HS-27A (cell line): ENCODE results near the gene P4HB.
A peak's percentile ranks its signal among the peaks of the same experiment; 100 is the strongest.
"Not testable (repeated sequence)": the region's sequence is repeated elsewhere in the genome, so short reads cannot be mapped to it uniquely, and the experiment has no call there.

Experiments used
- DNase-seq: peaks from one replicate; pipeline ENCODE4 v3.0.0-alpha.2; 2012; ENCODE audit warnings: low read depth, missing footprints

P4HB gene

DNA sequence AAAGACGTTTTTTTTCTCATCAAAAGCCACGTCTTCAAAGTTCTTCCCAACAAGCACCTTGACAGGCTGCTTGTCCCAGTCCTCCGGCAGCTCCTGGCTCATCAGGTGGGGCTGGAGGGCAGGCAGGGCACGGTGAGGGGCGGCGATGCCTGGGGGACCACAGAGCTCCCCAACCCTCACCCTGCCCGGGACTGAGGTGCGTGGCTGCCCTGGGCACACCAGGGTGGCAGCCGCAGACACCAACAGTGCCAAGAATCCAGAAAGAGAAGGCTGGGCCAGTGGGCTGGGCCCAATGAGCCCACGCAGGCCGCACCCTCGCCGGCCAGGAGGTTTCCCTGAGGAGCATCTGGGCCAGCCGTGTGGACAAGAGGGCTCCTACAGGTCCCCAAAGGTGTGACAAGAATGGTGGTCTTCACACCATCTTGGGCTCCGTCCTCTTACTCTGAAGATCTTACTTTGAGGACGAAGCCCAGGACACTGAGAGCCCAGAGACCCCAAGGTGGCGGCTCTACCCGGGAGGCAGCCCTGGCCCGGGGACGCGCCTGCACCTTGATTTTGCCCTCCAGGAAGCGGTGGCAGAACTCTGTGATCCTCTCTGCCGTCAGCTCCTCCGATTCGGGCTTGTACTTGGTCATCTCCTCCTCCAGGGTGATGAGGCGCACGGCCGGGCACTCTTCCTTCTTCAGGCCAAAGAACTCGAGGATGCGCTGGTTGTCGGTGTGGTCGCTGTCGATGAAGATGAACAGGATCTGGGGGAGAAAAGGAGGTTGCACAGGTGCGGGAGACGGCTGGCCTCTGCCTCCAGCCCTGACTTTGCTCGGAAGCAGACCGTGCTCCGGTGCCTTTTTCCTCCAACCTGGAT is 14.2 kb downstream of the P4HB start:
- no peak for DNase-seq

DNA sequence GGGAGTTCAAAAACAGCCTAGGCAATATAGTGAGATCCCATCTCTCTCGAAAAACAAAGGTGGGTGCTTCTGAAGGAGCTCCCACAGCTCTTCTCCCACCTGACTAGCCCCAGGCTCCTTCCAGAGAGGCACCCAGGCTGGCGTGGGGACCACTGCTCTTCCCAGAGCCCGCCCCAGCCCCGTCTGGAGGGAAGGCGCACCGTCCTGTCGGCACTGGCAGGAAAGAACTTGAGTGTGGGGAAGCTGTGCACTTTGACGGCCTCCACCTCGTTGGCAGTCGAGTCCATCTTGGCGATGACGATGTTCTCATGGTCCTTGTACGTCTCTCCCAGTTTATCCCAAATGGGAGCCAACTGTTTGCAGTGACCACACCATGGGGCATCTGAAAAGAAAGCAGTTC is 15.0 kb downstream of the P4HB start:
- no peak for DNase-seq

DNA sequence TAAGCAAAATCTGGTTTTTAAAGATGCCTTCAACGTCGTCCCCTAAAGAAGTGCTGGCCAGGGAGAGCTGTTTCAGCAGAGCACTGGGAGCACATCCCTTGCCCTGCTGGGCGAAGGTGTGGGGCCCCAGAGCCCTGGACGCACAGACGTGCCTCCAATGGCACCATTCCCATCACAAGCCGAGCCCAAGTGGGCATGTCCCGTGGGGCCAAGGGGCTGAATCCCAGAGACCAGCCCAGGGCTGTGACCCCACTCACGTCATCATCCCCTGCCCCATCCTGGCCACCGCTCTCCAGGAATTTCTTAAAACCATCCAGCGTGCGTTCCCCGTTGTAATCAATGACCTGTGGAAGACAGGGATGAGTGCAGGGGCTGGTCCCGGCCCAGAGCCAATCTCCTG is 15.4 kb downstream of the P4HB start:
- no peak for DNase-seq

DNA sequence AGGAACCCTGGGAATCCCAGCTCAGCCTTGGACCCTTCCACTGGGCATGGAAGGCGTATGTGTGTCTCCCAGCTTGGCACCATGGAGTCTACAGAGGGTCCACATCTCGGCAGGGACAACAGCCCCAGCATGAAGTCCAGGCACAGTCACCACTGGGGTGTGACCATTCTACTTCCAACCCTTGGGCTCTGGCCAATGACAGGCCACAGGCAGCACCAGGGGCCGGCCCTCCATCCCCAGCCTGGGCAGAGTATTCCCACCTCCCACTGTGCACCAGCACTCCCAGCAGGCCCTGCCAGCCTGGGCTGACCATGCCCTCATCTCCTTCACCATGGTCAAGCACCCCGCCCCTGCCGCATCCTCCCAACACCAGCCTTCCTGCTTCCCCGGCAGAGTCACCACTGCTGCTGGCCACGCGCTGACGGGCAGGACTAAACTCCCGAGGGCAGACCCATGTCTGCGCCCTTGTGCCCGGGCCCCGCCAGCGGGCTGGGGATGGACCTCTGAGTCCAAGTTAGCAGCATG is 15.9 kb downstream of the P4HB start:
- DNase-seq: no peak

DNA sequence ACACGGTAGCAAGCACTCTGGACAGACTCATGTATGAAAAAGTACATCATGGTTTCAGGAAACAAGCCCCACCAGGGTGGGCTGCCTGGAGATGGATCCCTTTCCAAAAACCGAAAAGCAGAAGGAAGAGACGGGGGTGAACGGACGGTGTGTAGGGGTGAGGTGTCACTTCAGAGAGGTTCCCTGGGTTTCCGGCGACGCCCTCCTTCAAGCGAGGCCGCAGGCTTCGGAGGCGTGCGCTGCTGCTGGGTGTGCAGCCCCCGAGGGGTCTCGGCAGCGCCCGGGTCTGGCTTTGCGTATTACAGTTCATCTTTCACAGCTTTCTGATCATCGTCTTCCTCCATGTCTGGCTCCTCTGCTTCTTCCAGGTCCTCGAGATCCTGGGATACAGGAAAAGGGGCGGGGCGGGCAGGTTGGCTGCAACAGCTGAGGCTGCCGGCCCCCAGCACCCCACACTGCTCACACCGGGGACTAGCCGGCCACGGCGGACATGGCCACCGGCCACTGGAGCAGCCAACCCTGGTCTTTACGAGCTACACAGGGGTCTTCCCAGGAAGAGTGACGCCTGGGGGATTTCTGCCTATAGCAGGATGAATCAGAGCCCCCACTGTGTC is 16.5 kb downstream of the P4HB start:
- no peak for DNase-seq

DNA sequence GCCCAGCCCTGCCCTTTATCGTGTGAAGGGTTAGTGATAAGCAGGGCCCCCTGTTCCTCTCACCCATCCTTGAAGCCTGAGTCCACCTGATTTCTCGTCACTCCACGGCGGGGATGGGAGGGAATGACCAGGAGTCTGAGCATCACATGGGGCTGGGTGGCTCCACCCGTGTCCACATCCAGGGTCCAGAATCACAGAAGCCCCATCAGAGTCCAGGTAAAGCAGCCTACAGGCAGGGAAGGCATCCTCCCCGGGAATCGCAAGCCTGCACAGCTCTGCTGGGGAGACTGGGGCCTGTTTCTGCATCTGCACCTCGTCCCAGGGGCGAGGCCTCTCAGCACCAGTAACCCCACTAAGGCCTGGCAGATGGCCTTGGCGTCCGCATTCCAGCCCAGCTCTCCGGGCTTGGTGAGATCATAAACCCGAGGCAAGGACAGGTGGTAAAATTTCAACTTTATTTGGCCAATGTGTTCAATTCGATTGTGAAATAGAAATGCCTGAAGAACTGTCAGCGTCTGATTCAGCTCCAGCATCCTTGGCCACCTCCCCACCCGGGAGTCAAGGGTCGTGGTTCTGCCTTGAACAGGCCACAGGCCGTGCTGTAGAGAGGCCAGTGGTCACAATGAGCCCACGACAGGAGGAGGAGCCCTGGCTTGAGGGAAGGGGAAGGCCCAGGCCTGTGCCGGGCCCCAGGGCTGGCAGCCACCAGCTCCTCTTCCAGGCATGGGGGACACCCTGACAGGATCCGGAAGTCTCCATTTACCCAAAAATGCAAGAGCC is 17.4 kb downstream of the P4HB start:
- DNase-seq: no peak

DNA sequence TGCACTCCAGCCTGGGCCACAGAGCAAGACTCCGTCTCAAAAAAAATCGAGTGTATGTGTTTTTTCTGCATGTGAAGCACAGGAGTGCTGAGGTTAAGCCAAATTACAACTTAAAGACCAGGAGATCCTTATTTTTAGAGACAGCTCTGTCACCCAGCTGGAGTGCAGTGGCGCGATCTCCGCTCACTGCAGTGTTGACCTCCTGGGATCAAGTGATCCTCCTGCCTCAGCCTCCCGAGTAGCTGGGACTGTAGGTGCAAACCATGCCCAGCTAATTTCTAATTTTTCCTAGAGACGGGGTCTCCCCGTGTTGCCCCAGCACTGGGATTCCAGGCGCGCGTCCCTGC is 18.0 kb downstream of the P4HB start:
- no peak for DNase-seq

DNA sequence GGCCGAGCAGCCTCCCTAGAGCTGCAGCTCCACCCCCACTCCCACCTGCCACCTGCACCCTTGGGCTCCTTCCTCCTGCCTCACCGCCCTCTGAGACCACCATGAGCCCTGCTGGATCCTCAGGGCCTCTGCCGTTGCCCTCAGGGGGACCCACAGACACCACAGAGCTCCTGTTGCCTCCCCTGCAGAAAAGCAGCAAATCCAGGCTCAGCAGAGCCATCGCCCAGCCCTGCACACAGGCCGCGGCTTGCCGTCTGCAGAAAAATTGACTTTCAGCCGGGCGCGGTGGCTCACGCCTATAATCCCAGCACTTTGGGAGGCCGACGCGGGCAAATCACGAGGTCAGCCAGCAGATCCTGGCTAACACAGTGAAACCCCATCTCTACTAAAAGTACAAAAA is 18.5 kb downstream of the P4HB start:
- no peak for DNase-seq

DNA sequence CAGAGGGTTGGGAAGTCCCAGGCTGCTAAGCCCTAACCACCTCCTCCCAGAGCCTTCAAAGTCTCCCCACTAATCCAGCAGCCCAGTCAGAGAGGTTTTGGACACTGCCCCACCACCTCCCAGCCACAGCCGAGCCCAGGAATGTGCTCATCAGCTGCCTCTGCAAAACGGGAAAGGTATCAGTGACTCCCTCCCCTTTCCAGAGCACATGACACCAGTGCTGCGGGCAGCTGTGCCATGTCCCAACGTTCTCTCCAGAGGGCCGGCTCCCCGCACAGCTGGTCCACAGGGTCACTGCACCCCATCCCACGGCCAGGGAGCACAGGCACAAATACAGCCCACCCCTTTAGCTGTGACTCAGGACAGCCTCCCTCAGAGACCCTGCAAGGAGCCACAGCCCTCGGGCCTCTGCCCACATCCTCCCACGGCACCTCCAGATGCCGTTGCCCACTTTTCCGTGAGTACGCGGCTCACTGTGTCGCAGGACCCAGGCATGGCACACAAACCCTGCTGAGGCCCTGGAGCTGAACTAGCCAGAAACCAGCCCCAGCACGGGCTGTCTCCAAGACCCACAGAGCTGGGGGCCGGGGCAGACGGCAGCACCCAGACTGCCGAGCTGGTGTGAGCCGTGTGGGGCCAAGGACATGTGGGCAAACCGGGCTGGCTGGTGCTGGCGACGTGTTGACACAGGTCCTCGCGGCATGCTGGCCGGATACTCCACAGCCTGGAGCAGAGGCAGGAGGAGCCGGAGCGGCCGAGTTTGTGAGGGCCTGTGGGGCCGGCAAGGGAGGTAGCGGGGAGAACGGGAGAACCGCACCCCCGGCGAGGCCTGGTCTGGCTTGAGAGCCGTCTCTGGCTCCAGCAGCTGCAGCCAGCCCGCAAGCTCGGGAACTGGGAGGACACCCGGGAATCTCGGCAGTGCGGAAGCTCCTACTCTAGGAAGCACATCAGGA is 19.2 kb downstream of the P4HB start:
- no peak for DNase-seq

DNA sequence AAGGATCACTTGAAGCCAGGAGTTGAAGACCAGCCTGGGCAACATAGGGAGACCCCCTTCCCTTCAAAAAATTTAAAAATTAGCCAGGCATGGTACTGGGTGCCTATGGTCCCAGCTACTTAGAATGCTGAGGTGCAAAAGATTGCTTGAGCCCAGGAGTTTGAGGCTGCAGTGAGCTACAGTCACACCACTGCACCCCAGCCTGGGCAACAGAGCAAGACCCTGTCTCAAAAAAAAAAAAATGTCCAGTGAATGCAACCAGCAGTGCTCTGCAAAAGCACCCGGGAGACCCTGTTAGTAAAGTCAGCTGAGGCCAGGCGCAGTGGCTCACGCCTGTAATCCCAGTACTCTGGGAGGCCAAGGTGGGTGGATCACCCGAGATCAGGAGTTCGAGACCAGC is 20.3 kb downstream of the P4HB start:
- DNase-seq: not testable (repeated sequence)

DNA sequence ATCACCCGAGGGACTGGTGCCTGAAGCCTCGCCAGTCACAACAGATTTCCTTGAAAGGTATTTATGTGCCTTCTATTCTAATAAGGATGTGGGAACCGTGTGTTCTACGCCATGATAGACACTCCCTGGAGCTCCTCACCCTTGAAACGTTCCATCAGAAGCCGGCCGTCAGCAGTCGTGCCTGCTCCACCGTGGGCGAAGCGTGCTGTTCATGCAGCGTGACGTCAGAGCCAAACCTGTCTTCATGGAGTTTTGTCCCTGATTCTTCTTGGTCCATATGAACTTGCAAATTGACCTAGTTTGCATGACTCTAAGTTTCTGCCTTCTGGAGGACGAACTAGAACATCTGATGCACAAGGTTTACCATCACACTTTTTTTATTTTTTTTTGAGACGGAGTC is 21.0 kb downstream of the P4HB start:
- DNase-seq: no peak

DNA sequence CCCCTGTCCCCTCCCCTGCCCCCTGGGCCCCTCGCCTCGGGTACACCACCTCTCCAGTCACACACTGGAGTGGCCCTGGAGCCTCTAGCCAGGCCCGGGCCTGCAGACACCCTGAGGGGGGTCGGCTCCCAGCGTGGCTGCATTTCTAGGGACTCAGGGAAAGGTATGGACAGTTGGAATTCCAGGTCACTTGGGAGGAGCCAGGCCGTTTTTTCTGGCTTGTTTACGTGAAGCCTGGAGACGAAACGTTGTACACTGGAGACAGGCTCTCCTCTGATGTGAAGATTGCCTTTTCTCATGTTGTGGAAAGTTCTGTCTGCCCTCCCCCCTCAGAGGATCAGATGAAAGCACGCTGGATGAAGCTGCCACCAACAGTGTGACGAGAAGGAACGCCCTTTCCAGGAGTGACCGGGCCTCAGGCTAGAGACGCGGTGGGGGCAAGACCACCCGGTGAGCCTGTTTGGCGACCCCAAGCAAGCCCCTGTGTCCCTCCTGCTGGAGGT is 21.5 kb downstream of the P4HB start:
- DNase-seq: no peak

DNA sequence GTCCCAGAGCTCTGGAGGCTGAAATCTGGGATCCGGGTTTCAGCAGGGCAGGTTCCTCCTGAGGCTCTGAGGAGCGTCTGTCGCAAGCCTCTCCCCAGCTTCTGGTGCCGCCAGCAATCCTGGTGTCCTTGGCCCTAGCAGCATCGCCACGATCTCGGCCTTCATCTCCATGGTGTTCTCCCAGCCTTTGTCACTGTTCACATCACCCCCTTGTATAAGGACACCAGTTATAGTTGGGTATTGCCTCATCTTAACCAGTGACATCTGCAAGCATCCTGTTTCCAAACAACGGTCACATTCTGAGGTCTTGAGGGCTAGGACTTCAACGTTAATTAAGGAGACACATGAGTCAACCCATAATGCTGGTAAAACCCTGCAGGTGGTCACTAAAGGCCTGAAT is 22.7 kb downstream of the P4HB start:
- no peak for DNase-seq

DNA sequence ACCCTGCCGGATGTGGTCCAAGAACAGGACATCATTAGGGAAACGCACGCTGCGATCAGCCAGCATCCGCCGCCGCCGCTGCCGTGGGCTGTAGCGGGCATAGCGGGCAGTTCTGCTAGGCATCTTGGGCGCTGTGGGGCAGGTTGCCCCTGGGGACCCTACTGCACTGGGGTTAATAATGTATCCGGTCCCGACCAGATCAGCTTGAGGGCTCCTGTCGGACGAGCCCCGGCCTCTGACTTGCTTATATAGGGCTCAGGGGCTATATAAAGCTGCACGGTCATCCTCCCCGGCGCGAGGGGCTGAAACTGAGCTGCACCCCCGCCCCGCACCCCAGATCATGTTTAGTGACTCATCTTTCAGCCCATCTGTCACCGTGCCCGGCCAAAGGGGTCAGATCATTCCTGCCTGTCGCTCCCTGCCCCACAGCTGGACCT is 25.5 kb downstream of the P4HB start, which contains the start of gene PPP1R27:
TSS of gene PPP1R27 (minus strand) at position 220 of the 437 bp plus-strand sequence. CDS start at position 123, 97 bp downstream.
- no peak for DNase-seq

DNA sequence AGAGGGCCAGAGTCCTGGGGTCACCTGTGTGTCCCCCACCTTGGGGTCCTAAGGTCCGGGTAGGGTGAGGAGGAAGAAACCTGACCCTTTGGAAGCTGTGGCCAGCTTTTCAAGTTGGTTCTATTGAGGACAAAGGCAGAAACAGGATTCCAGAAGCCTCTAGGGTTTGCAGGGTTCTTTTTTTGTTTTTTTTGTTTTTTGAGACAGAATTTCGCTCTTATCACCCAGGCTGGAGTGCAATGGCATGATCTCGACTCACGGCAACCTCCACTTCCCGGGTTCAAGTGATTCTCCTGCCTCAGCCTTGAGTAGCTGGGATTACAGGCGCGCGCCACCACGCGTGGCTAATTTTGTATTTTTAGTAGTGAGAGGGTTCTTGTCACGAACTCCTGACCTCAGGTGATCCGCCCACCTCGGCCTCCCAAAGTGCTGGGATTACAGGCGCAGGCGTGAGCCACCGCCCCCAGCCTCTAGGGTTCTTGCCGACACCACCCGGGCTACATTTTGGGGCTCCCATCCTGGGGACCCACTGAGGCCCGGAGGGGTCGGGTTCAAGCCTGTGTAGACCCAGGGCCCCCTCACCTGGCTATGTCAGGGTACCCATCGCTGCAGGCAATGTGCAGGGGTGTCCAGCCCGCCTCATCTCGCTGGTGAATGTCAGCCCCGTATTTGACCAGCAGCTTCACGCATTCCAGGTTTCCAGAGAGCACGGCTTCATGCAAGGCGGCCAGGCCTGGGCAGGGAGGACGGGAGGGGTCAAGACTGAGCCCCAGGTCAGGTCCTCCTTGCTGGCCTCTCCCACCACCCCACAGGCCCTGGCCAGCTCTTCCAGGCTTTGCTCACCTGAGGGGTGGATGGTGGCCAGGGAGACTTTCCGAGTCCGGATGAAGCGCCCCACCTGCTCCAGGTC is 26.2 kb downstream of the P4HB start:
- DNase-seq: no peak

DNA sequence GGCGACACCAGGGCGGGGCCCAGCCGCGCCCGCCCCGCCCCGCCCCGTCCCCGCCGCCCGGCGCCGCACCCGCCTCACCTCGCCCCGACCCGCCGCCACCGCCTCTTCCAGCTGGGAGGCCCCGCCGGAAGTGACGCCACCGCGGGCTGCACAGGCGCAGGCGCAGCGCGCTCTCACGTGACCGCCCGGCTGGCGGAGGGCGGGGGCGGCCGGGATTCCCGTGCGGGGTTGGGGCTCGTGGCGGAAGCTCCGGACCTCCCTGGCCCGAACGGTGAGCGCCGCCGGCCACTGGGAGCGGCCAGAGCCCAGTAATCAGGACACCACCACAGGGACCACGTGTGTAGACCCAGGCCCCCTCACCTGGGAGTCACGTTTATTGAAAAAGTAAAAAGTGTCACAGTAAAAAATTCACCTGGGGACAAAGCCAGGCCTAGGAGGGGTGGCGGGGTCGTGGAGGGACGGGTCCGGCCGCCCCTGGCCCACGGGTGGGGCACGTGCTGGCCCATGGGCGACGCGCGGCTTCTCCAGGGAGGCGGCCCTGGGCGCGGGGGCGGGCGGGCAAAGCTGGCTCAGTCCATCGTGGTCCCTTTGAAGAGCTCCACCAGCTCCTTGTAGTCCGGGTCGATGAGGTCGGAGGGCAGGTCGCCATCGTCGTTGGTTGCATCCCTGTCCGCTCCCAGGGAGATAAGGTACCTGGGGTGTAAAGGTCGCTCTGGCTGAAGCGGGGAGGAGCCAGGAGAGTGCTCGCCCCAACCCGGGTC is 27.0 kb downstream of the P4HB start, which contains the start of gene MCRIP1:
TSS of gene MCRIP1 (minus strand) at position 132 of the 761 bp plus-strand sequence. CDS start 8,785 bp downstream, outside the sequence.
- DNase-seq: peak; percentile 45

DNA sequence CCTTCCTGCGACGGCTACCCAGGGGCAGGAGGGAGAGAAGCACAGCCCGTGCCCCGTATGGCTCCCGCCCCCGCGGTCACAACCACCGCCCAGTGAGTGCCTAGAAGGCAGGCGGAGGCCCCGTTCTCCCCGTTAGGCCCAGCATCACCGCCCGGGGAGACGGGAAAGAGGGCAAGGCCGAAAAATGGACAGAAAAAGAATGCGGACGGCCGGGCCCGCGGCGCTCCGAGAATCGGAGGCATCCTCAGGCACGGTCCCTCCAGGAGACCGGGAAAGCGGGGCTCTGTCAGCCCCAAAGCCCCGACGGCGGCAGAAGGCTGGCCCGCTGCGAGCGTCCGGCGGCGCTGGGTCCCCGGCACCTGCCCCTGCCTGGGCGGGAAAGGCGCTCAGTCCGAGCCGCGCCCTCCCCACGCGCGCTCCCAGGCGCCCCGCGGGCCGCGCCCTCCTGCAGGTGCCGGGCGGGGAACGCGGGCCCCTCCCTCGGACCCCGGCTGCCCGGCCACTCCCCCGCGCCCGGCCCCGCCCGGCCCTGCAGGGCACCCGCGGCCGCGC is 27.7 kb downstream of the P4HB start:
- DNase-seq: no peak

DNA sequence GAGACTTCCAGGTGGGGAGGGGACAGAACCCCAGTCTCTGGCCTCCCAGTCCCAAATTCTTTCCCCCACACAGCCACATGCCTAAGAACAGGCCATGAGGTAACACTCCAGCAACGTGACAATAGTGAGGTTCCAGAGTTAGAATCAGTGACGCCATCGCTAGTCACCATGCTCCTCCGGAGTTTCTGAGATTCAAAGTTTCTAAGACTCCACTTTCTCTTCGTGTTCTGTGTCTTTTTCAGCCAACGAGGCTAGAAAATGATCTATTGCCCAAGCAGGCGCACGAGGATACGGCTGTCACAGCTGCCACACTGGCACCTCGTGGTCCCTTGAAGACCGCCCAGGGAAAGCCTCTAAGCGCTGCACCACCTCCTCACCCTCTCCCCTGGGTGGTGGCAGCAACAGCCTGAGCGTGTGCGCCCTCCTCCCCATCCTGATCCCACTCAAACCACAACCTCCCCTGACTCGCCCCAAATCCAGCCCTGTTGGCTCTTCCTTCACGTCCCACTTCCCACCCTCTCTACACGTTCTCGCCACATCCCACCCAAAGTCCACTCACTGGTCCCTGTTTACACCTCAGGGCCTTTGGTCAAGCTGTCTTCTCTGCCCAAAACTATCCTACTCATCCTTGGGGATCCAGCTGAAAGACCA is 28.3 kb downstream of the P4HB start:
- DNase-seq: no peak
